ENCODE measurements around the gene P2RX1.

Gene P2RX1

DNA sequence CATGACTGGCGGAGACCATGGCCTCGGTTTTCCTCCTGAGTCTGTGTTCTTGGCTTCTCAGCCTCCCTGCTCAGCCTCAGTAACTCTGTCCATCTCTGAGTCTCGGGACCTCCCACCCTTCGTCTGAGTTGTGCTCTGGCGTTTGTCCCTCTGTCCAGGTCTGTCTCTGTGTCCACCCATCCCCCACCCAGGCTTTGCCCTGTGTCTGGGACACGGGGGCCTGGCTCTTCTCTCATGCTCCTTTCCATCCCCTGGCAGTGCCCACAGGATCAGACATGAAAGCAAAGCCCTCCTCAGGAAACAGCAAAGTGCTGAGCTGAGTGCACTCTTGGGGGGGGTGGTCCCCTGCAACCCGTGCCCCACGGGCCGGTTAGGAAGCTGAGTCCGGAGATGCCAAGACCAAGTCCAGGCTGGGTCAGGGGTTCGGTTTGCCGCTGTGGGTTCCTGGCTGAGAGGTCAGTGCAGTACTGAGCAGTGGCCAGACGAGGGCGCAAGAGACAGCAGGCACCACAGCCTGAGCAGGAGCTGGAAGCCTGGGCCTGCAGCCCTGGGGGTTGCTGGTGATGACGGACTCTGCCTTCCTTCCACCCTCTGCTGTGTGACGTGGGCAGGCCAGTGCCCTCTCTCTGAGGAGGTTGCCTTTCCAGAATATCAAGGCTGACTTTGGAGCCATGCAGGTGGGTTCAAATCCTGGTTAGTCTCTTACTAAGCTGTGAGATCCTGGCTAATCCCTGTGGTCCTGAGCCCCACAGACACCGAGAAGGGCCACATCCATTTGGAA, 2.5 kb downstream of the P2RX1 start:
- H2BK120ac ChIP-seq (ENCODE audit: low read depth, low read length): no peak overlapping the region
- peak; percentile 74 for DNase-seq (ENCODE audit: low spot score)
- H3K27ac ChIP-seq (replicated peaks; ENCODE audit: low read length): no peak overlapping the region
- H3K79me1 ChIP-seq (ENCODE audit: low read depth, low read length): no peaks in the 10 kb centered on the region
- H3K36me3 ChIP-seq (replicated peaks in 1 of 2; ENCODE audit: control insufficient read depth in 2 of 2, insufficient read depth in 2 of 2, low read length in 2 of 2): no peaks in the 10 kb centered on the region
- H3K9ac ChIP-seq (ENCODE audit: low read depth, low read length, poor library complexity): no peak overlapping the region
- H3K4ac ChIP-seq (ENCODE audit: low read length): no peak overlapping the region
- no peak overlapping the region for H3K23ac ChIP-seq (ENCODE audit: low read depth, low read length, poor library complexity)
- no peak overlapping the region for H2AK5ac ChIP-seq (ENCODE audit: low read depth, low read length)
- H4K8ac ChIP-seq (ENCODE audit: low read depth, low read length): no peak overlapping the region
- peaks cover 0 to 5% (median 0%) of the 10 kb centered on the region in 3 experiments for H3K27me3 ChIP-seq (ENCODE audit: control insufficient read depth in 3 of 3, insufficient read depth in 3 of 3, low read depth in 1 of 3, low read length in 3 of 3)
- H3K4me2 ChIP-seq (ENCODE audit: insufficient read depth, low read length, poor library complexity, severe bottlenecking): no peak overlapping the region
- peak overlapping the region; percentile 15 for H3K18ac ChIP-seq (ENCODE audit: low read length)
- no peak overlapping the region for H3K4me3 ChIP-seq (ENCODE audit: low read length in 2 of 2)
- H2BK12ac ChIP-seq (ENCODE audit: low read length): no peak overlapping the region
- H2AFZ ChIP-seq (ENCODE audit: low read length): peak overlapping the region; percentile 54
- no CpG with 5 or more reads among the region's 17 CpGs for WGBS, 2 donors (ENCODE audit: extremely low coverage in 2 of 2, insufficient read length in 2 of 2, insufficient replicate concordance in 1 of 2)
- H2BK15ac ChIP-seq (ENCODE audit: low read length): no peak overlapping the region
- no peak overlapping the region for H2BK5ac ChIP-seq (ENCODE audit: low read length)
- H3K9me3 ChIP-seq (replicated peaks in 1 of 2; ENCODE audit: control insufficient read depth in 2 of 2, insufficient read depth in 1 of 2, low read depth in 1 of 2, low read length in 2 of 2): no peaks in the 10 kb centered on the region
- no peak overlapping the region for H4K91ac ChIP-seq (ENCODE audit: low read depth, low read length, poor library complexity)
- no peak overlapping the region for H3K14ac ChIP-seq (ENCODE audit: low read length)
- H3K4me1 ChIP-seq (ENCODE audit: control insufficient read depth in 2 of 2, insufficient read depth in 1 of 2, low read depth in 1 of 2, low read length in 2 of 2): no peaks in the 10 kb centered on the region

GRCh38 chr17:3912827-3913226, 3.4 kb downstream of the P2RX1 start:
- no CpG with 5 or more reads among the region's 2 CpGs for WGBS, 2 donors (ENCODE audit: extremely low coverage in 2 of 2, insufficient read length in 2 of 2, insufficient replicate concordance in 1 of 2)
- H4K91ac ChIP-seq (ENCODE audit: low read depth, low read length, poor library complexity): no peak overlapping the region
- no peak overlapping the region for H3K9ac ChIP-seq (ENCODE audit: low read depth, low read length, poor library complexity)
- no peak for DNase-seq (ENCODE audit: low spot score)
- H2BK5ac ChIP-seq (ENCODE audit: low read length): no peak overlapping the region
- peaks cover 0 to 2% (median 0%) of the 10 kb centered on the region in 3 experiments for H3K27me3 ChIP-seq (ENCODE audit: control insufficient read depth in 3 of 3, insufficient read depth in 3 of 3, low read depth in 1 of 3, low read length in 3 of 3)
- H3K79me1 ChIP-seq (ENCODE audit: low read depth, low read length): no peaks in the 10 kb centered on the region
- no peaks in the 10 kb centered on the region for H3K36me3 ChIP-seq (replicated peaks in 1 of 2; ENCODE audit: control insufficient read depth in 2 of 2, insufficient read depth in 2 of 2, low read length in 2 of 2)
- H2BK120ac ChIP-seq (ENCODE audit: low read depth, low read length): no peak overlapping the region
- H3K23ac ChIP-seq (ENCODE audit: low read depth, low read length, poor library complexity): no peak overlapping the region
- no peak overlapping the region for H2AK5ac ChIP-seq (ENCODE audit: low read depth, low read length)
- H3K18ac ChIP-seq (ENCODE audit: low read length): no peak overlapping the region
- H3K4me1 ChIP-seq (ENCODE audit: control insufficient read depth in 2 of 2, insufficient read depth in 1 of 2, low read depth in 1 of 2, low read length in 2 of 2): no peaks in the 10 kb centered on the region
- no peak overlapping the region for H3K4me2 ChIP-seq (ENCODE audit: insufficient read depth, low read length, poor library complexity, severe bottlenecking)
- H3K9me3 ChIP-seq (replicated peaks in 1 of 2; ENCODE audit: control insufficient read depth in 2 of 2, insufficient read depth in 1 of 2, low read depth in 1 of 2, low read length in 2 of 2): no peaks in the 10 kb centered on the region
- H3K14ac ChIP-seq (ENCODE audit: low read length): no peak overlapping the region
- no peak overlapping the region for H4K8ac ChIP-seq (ENCODE audit: low read depth, low read length)
- no peak overlapping the region for H3K27ac ChIP-seq (replicated peaks; ENCODE audit: low read length)
- no peak overlapping the region for H3K4me3 ChIP-seq (ENCODE audit: low read length in 2 of 2)
- H2AFZ ChIP-seq (ENCODE audit: low read length): no peak overlapping the region
- no peak overlapping the region for H2BK15ac ChIP-seq (ENCODE audit: low read length)
- no peak overlapping the region for H2BK12ac ChIP-seq (ENCODE audit: low read length)
- H3K4ac ChIP-seq (ENCODE audit: low read length): no peak overlapping the region

GRCh38 chr17:3911271-3912053, 4.8 kb downstream of the P2RX1 start:
- Histone ChIP-seq H4K8ac (ENCODE audit: low read depth, low read length) (no peak overlapping the region), H3K9me3 (replicated peaks in 1 of 2; ENCODE audit: control insufficient read depth in 2 of 2, insufficient read depth in 1 of 2, low read depth in 1 of 2, low read length in 2 of 2) (no peaks in the 10 kb centered on the region), H4K91ac (ENCODE audit: low read depth, low read length, poor library complexity) (no peak overlapping the region), H2AFZ (ENCODE audit: low read length) (peak overlapping the region; percentile 61), H2BK15ac (ENCODE audit: low read length) (no peak overlapping the region), H3K14ac (ENCODE audit: low read length) (no peak overlapping the region), H3K4me2 (ENCODE audit: insufficient read depth, low read length, poor library complexity, severe bottlenecking) (no peak overlapping the region), H3K27me3 (ENCODE audit: control insufficient read depth in 3 of 3, insufficient read depth in 3 of 3, low read depth in 1 of 3, low read length in 3 of 3) (peaks cover 0 to 2% (median 0%) of the 10 kb centered on the region in 3 experiments), H3K9ac (ENCODE audit: low read depth, low read length, poor library complexity) (no peak overlapping the region), H3K23ac (ENCODE audit: low read depth, low read length, poor library complexity) (no peak overlapping the region), H3K27ac (replicated peaks; ENCODE audit: low read length) (no peak overlapping the region), H2BK12ac (ENCODE audit: low read length) (no peak overlapping the region), H2AK5ac (ENCODE audit: low read depth, low read length) (peak overlapping the region; percentile 33), H3K4ac (ENCODE audit: low read length) (no peak overlapping the region), H3K4me3 (ENCODE audit: low read length in 2 of 2) (no peak overlapping the region), H2BK5ac (ENCODE audit: low read length) (no peak overlapping the region), H3K79me1 (ENCODE audit: low read depth, low read length) (no peaks in the 10 kb centered on the region), H3K36me3 (replicated peaks in 1 of 2; ENCODE audit: control insufficient read depth in 2 of 2, insufficient read depth in 2 of 2, low read length in 2 of 2) (no peaks in the 10 kb centered on the region), H2BK120ac (ENCODE audit: low read depth, low read length) (no peak overlapping the region), H3K4me1 (ENCODE audit: control insufficient read depth in 2 of 2, insufficient read depth in 1 of 2, low read depth in 1 of 2, low read length in 2 of 2) (peaks cover 0 to 3% of the 10 kb centered on the region in 2 donors), H3K18ac (ENCODE audit: low read length) (peak overlapping the region; percentile 53)
- no peak for DNase-seq (ENCODE audit: low spot score)
- WGBS, 2 donors (ENCODE audit: extremely low coverage in 2 of 2, insufficient read length in 2 of 2, insufficient replicate concordance in 1 of 2): no CpG with 5 or more reads among the region's 30 CpGs

Data from neuronal stem cell (in vitro differentiated cells).